ENCODE data around the gene SLC32A1.
A peak's percentile ranks its signal among the peaks of the same experiment; 100 is the strongest.

Gene SLC32A1

DNA sequence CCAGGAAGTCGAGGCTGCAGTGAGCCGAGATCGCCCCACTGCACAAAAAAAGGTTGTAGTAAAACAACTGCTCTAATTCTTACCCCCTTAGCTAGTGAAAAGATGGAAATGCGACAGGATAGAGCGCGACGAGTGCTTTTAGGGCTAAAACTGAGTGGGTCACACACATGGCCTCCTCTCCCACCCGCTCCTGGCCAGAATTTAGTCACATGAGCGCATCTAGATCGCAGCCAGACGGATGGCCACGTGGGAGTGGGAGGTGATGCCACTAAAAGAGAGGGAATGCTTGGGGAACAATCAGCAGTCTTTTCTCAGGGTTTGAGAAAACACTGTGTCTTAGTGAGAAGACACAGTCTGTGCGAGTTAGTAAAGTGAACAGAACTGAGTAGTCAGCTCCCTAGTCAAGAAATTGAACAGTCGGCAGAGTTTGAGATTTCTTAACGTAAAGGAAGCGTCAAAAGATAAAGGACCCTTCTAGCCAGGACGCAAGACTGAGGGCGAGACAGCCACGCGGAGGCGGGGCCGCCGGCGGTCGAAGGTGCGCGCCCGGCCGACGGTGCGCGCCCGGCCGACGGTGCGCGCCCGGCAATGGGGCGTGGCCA, 23.3 kb downstream of the SLC32A1 start:
- DNase-seq = no peak
- in situ Hi-C loops (cut with MboI; ENCODE audit: low pct_unique_long_range_greater_than_20kb, low sequenced_read_pairs) = no loop called here

DNA sequence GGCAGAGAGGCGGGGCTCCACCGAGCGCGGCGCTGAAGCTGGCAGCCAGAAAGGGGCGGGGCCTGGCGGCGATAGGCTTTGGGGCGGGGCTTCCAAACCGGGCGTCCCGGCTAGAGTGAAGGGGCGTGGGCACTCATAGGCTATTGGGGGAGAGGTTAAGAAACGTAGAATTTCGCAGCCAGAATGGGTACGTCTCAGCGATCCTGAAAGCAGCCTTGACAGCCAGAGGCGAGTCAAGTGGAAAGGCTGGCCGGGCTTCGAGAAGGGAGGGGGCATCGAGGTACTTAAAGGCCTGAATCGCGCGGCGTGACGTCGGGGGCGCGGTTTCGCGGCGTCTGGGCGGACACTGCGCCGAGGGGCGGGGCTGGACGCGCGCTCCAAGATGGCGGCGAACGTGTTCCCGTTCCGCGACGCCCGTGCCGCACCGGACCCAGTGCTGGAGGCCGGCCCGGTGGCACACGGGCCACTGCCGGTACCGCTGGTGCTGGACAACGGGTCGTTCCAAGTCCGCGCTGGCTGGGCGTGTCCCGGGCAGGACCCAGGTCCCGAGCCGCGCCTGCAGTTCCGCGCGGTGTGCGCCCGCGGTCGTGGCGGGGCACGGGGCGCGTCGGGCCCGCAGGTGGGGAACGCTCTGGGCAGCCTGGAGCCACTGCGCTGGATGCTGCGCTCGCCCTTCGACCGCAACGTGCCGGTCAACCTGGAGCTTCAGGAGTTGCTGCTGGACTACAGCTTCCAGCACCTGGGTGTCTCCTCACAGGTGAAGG, 24.0 kb downstream of the SLC32A1 start, which contains the start of gene ACTR5:
Gene ACTR5 (plus strand): TSS at position 364 of the 764 bp plus-strand sequence. CDS start 19 bp downstream, at position 383.
- in situ Hi-C loops (cut with MboI; ENCODE audit: low pct_unique_long_range_greater_than_20kb, low sequenced_read_pairs) = no loop called here
- peak; percentile 92 for DNase-seq

DNA sequence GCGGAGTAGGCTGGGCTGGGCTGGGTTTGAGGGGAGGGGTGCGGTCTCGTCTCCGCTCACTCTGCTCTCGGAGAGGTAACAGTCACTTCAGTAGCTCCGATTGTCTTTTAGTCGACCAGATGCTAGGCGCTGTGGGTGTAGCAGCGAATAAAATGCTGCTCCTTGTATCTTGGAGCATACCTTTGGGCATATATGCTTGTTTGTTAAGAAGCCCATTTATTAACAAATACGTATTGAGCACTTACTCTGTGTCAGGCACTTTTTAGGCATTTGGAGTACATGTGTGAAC, 24.5 kb downstream of the SLC32A1 start:
- in situ Hi-C loops (cut with MboI; ENCODE audit: low pct_unique_long_range_greater_than_20kb, low sequenced_read_pairs) = no loop called here
- DNase-seq = no peak

DNA sequence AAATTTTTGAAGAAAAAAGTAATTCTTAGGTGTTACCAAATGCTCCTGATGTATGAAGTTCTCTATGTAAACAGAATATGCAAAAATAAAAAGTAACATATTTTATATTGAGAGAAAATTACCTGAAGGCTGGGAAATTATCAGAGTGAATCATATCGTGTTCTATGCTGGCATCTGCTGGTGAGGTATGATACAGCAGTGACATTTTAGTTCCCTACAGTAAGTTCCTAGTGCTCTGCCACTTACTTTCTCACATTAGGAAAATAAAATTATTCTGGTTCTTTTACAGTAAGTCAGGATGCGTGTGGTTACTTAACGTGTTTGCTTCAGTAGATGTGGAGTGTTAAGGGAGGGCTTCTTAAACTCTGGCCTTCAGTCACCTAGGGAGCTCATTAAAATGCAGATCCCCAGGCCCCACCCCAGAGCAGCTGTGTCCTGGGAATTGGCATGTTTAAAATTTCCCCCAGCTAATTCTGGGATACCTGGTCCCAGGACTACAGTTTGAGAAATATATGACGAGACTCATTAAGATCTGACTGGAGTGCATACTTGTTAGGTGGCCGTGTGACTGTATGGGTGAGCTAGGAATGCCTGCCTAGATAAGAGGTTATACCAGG, 27.2 kb downstream of the SLC32A1 start:
- in situ Hi-C loops (cut with MboI; ENCODE audit: low pct_unique_long_range_greater_than_20kb, low sequenced_read_pairs) = no loop called here
- peak; percentile 57 for DNase-seq

DNA sequence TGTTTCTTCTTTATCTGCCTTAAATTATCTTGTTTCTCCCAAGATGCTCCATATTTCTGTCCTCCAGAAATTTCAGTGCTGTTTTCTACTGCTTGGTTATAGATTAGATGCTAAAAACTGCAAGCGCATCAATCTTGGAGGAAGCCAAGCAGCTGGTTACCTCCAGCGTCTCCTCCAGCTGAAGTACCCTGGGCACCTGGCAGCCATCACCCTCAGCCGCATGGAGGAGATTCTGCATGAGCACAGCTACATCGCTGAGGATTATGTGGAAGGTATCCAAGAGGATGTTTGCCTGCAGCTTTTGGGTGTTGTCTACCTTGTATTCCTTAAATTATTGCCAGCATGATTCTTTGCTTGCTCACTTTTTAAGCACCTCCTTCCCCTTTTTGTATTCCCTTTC, 27.7 kb downstream of the SLC32A1 start:
- no peak for DNase-seq
- in situ Hi-C loops (cut with MboI; ENCODE audit: low pct_unique_long_range_greater_than_20kb, low sequenced_read_pairs) = no loop called here

DNA sequence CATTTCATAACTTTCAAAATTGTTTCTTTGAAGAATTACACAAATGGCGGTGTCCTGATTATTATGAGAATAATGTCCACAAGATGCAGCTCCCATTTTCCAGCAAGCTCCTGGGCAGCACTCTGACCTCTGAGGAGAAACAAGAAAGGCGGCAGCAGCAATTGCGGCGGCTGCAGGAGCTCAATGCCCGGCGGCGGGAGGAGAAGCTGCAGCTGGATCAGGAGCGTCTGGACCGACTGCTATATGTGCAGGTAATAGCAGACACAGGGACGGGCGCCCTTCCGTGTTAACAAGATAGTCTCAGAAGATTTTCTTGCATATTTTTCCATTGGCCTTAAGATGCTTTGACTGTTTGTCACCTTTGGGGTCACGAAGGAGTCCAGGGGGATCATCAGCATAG, 30.6 kb downstream of the SLC32A1 start:
- DNase-seq = no peak
- in situ Hi-C loops (cut with MboI; ENCODE audit: low pct_unique_long_range_greater_than_20kb, low sequenced_read_pairs) = no loop called here

DNA sequence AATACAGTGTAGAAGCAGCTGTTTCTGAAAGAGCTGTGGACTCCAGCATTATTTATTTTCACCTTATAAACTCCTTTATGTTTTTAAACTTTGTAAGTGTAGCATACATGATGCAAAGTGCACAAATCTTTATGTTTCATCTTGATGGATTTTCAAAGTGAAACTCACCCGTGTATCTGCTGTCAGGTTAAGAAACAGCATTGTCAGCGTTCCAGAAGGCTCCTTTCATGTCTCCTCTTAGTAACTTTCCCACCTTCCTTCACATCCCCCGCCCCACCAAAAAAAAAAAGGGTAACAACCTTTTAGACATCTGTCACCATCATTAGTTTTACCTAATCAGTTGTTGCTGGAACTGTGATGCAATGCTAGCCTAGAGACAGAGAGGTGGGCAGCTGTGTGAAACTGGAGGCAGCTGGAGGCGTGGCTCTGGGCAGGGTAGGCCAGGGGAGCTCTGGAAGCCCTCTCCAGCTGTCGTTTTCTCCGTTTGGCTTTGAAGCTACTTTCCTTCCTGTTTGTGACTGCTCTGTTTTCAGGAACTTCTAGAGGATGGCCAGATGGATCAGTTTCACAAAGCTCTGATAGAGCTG, 31.1 kb downstream of the SLC32A1 start:
- peak; percentile 16 for DNase-seq
- in situ Hi-C loops (cut with MboI; ENCODE audit: low pct_unique_long_range_greater_than_20kb, low sequenced_read_pairs) = no loop called here

DNA sequence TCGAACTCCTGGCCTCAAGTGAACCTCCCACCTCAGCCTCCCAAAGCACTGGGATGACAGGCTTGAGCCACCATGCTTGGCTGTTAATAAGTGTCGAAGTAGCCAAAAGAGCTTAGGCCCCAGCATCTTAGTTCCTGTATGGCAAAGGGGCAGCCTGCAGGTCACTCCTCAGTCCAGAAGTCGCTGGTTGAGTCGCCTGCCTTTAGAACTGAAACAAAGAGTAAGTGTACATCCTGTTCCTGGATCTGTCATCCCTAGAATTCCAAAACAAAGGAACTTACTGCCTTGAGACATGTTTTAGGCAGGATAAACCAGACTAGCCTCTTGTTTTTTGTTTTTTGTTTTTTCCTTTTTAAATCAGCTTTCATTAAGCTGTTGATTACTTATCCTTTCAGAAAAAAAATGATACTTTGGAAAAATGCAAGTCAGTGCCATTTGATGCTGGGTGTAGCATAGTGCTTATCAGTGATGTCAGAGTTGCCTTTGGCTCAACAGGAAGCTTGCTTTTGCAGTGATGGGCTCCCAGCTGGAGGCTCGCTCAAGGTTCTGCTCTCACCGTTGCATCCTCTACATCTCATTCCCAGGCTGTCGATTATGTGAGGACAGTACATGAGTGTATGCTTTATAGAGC, 33.0 kb downstream of the SLC32A1 start:
- DNase-seq = no peak
- in situ Hi-C loops (cut with MboI; ENCODE audit: low pct_unique_long_range_greater_than_20kb, low sequenced_read_pairs) = no loop called here

DNA sequence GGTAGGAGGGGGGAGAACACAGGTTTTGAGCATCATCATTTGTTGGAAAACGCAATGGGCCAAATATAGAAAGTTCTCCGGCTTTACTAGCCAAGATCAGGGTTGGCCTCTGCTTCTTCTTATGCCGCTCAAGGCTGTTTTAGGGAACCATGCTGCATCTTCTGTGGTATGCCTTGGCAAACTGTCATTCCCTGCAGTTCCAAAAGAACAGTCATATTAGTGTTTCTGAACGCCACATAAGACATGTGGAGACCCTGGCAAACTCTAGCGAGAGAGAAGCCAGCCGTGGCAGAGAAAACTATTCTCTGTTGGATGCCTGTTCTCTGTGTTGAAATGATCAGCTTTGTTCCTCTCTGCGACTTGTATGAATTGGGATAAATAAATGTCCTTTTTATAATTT, 34.8 kb downstream of the SLC32A1 start:
- DNase-seq = no peak
- in situ Hi-C loops (cut with MboI; ENCODE audit: low pct_unique_long_range_greater_than_20kb, low sequenced_read_pairs) = no loop called here

DNA sequence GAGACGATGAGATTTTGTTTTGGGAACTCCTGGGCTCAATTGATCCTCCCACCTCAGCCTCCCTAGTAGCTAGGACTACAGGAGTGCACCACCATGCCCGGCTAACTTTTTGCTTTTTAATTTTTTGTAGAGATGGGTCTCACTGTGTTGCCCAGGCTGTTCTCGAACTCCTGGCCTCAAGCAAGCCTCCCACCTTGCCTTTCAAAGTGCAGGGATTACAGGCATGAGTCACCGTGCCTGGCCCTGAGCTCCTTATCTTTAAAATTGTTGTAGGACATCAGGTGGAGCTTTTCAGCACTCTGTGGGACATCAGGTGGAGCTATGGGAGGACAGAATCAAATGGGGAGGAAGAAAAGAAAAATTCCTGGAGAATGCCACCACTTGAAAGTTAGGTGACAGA, 36.7 kb downstream of the SLC32A1 start:
- in situ Hi-C loops (cut with MboI; ENCODE audit: low pct_unique_long_range_greater_than_20kb, low sequenced_read_pairs) = no loop called here
- no peak for DNase-seq

DNA sequence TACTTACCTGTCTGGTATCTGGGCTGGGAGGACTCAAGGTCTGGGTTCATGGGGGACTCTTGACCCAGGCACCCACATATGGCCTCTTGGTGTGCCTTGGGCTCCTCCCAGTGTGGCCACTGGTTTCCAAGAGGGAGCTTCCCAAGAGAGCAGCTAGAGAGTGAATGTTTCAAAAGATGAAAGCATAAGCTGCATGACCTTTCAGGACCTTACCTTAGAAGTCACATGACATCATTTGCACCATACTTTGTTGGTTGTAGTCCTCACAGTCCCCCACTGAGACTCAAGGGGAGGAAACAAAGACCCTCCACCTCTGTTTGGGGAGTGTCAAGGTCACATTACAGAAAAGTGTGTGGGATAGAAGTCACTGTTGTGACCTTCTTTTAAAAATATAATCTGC, 37.9 kb downstream of the SLC32A1 start:
- in situ Hi-C loops (cut with MboI; ENCODE audit: low pct_unique_long_range_greater_than_20kb, low sequenced_read_pairs) = no loop called here
- no peak for DNase-seq

DNA sequence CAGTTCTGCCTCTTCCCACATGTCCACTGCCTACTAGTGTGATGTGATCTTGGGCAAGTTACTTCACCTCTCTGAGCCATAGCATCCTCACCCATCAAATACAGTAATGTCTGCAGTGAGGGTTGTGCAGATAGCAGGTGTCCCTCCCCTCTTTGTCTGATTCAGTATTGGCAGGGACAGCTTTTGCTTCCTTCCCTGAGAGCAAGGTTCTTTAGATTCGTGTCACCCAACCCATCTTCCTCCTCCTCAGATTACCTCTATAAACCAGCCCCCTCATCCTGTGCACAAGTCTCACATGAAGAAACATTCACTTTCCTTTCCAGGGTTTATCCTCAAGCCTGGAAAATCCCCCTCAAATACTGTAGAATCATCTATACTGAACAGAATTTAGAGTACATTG, 39.3 kb downstream of the SLC32A1 start:
- in situ Hi-C loops (cut with MboI; ENCODE audit: low pct_unique_long_range_greater_than_20kb, low sequenced_read_pairs) = no loop called here
- no peak for DNase-seq

DNA sequence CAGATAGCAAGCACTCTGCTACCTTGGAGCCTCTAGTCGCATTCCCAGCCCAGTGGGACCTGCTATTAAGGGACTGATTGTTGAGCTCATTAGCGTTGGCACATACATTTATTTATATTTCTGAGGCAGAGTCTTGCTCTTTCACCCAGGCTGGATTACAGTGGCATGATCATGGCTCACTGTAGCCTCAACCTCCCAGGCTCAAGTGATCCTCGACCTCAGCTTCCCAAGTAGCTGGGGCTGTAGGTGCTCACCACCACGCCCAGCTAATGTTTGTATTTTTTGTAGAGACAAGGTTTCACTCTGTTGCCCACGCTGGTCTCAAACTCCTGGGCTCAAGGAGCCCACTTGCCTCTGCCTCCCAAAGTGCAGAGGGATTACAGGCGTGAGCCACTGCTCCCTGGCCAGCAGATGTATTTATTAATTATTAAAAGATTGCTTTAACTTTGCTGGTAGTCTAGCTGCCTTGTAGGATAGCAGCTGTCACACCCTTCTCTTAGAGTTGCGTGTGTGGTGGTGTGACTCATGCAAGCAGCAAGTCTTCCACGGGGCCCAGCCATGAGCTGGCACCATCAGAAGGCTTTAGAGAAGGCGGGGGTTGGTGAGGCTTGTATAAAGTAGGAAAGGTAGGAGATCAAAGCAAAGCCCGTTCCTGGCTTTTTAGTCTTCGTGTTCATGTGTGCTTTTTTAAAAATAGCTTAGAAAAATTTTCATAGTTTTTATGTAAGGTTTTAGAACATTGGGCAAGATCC, 40.5 kb downstream of the SLC32A1 start:
- in situ Hi-C loops (cut with MboI; ENCODE audit: low pct_unique_long_range_greater_than_20kb, low sequenced_read_pairs) = no loop called here
- DNase-seq = no peak

DNA sequence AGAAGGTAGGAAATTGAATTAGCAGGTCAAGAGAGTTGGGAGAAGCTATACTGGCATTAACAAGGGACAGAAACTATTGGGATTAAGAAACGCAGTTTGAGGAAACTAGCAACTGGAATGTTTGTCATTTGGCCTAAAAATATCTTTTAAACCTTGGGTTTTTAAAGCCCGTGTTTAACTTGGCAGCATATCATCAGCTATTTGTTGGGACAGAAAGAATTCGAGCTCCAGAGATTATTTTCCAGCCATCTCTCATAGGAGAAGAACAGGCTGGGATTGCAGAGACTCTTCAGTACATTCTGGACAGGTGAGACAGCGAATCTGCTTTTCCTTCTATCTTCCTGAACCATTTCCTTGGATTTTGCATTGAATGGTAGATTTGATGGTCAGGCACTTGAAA, 41.8 kb downstream of the SLC32A1 start:
- in situ Hi-C loops (cut with MboI; ENCODE audit: low pct_unique_long_range_greater_than_20kb, low sequenced_read_pairs) = no loop called here
- DNase-seq = no peak

DNA sequence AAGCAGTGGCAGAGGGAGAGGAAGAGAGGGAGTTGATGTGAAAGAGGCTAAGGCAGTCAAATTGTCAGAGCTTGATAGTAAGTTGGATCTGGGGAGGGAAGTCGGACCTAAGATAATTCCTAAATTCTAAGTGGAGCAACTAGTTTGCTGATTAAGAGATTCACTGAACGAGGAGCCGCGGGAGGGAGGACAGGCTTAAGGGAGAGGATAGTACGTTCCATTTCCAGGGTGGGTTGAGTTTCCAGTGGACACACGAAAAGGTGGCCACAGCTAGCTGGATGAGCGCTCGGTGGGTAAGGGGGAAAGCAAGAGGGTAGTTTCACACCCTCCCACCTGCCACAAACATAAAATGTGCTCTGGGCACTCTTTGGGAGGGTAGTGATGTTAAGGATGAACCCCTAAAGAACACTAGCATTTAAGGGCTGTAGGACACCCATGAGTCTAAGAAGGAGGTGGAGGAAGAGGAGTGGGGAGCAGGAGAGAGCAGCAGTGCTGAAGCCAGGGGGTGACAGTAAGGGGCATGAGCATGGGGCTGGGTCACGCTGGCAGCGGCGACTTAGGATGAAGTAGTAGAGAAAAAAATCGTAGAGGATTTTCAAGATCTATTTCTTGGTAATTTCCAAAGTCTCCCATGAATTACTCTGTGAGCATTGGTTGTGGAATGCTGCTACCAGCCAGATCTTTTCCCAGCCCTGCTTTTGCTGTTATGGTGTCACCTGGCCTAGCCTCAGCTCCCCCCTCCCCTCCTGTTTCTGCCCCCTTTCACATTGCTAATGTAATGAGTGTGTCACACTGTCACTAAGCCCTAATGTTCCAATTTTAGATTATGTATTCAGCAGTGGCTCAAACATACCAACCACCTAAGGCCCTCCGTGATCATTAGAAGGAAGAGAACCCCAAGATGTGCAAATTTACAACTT, 45.4 kb downstream of the SLC32A1 start:
- no peak for DNase-seq
- in situ Hi-C loops (cut with MboI; ENCODE audit: low pct_unique_long_range_greater_than_20kb, low sequenced_read_pairs) = no loop called here

DNA sequence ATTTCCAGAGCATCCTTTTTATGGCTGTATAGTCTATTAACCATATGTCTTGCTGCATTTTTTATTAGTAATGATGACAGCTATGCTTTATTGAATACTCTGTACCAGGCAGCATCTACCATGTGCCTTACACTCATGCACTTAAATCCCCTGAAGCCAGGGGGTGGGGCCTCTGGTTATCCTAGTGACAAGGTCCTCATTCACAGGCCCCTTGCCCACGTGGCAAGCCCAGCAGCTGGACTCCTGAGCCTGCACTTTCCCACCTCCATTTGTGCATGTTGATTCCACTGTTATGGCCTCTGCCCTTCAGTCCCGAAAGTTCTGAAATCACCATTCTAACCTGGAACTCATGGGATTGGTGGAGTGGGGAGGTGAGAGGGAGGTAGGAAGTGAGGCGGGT, 46.3 kb downstream of the SLC32A1 start:
- in situ Hi-C loops (cut with MboI; ENCODE audit: low pct_unique_long_range_greater_than_20kb, low sequenced_read_pairs) = no loop called here
- DNase-seq = no peak

DNA sequence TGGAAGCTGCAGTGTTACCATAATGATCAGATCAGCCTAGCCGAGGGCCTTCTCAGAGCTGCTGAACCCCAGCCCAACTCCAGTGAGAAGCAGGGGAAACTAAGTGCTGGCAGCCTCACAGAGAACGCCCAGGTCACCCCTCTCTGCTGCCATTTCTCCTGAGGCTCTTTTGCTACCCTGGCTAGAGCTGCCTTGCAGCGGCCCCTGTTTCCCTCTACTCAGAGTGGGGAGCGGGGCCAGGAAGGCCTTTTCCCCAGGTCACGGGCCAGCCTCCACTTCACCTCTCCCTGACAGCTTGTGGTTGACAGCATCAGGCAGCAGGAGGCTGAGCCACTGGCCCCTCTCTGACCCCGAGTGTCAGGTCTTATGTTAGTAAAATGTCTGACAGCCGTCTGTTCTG, 46.7 kb downstream of the SLC32A1 start:
- DNase-seq = no peak
- in situ Hi-C loops (cut with MboI; ENCODE audit: low pct_unique_long_range_greater_than_20kb, low sequenced_read_pairs) = no loop called here

DNA sequence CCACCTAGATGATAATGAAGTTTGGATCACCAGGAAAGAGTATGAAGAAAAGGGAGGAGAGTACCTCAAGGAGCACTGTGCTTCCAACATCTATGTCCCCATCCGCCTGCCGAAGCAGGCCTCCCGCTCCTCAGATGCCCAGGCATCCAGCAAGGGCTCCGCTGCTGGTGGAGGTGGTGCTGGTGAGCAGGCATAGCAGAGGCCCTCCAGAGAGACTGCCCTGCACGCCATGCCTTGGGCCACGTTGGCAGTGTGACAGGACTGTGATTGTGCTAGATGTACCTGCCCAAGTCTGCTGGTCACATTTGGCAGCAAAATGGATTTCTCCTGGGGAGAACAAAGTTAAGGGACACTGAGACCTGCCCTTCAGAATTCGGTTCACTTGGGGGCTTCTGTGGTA, 47.3 kb downstream of the SLC32A1 start:
- in situ Hi-C loops (cut with MboI; ENCODE audit: low pct_unique_long_range_greater_than_20kb, low sequenced_read_pairs) = no loop called here
- DNase-seq = no peak
